GM21447 (cell line): ENCODE measurements around the gene ATP5MG.
A peak's percentile ranks its signal among the peaks of the same experiment; 100 is the strongest.
"Not testable (repeated sequence)": the region's sequence is repeated elsewhere in the genome, so short reads cannot be mapped to it uniquely, and the experiment has no call there.

Source experiments
- ATAC-seq: cut with Tn5 transposase; IDR thresholded peaks from one replicate; pipeline ENCODE4 v1.9.1; 2021; ENCODE audit not compliant: unreplicated experiment

ATP5MG gene, protein sequence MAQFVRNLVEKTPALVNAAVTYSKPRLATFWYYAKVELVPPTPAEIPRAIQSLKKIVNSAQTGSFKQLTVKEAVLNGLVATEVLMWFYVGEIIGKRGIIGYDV

DNA sequence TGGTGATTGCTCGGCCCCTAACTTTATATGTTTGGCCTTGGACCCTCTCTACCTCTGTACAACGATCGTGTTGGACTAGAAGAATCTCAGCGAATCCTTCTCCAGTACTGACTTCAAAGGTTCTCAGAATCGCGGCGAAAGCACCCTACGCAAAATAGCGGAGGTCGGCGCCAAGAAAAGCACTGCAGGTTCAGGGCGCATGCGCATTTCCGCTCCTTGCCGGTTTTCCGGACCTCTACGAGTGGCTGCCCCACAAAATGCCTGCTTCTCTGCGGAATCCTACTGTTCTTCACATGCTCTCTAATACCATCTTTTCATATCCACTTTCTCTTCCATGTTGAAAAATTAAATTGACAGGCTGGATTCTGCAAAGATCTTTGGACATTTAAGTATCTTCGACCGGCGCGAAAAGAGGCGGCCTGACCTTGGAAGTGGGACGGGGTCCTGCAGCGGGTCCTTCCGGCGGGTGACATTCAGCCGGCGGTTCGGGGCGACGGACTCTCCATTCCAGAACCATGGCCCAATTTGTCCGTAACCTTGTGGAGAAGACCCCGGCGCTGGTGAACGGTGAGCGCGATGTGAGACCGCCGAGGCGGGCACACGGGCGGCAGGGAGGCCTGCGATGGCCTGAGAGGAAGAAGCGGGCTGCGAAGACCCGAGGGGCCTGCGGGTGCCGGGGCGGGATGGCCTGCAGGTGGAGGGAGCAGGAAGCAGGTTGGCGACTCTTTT, at the start of gene ATP5MG:
Gene ATP5MG (plus strand): TSS at position 456 of the 729 bp plus-strand sequence. CDS start 60 bp downstream, at position 516.
- ATAC-seq, result peak; percentile 54

GRCh38 chr11:118353084-118353710, 48.2 kb upstream of the ATP5MG start:
- ATAC-seq, result no peak

DNA sequence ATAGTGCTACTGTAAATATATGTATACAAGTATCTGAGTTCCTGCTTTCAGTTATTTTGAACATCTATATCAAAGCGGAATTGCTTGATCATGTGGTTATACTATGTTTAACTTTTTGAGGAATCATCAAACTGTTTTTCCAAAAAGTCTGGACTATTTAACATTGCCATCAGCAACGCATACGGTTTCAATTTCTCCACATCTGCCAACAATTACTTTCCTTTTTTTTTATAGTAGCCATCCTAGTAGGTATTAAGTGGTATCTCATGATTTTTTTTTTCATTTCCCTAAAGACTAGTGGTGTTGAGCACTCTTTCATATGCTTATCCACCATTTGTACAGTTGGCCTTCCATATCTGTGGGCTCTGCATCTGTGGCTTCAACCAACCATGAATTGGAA, 43.3 kb upstream of the ATP5MG start:
- ATAC-seq, result no peak

GRCh38 chr11:118359295-118359958, 42.0 kb upstream of the ATP5MG start, which contains the start of gene UBE4A:
UBE4A (plus strand) TSS chr11:118359600; CDS start chr11:118365081, 5,481 bp downstream.
- ATAC-seq, result peak; percentile 96

- no peak for ATAC-seq
Measured at GRCh38 chr11:118364956-118365615, 36.3 kb upstream of the ATP5MG start.

- ATAC-seq, result no peak
Measured at GRCh38 chr11:118366287-118366686, 35.1 kb upstream of the ATP5MG start.

DNA sequence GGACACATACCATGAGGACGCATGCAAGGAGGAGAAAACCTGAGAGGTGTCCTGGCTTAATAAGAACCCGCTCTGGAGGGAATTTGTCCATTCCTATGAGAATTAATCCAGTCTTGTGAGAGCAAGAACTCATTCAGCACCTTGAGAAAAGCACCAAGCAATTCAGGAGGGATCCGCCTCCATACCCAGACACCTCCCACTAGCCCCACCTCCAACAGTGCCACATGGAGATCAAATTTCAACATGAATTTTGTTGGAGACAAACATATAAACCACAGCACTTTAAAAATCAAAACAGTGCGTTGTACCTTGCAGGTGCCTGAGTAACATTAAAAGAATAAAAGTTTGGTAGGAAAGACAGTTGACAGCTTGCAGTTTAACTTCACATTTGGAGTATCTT, 30.6 kb upstream of the ATP5MG start:
- no peak for ATAC-seq

- ATAC-seq, result no peak
Measured at GRCh38 chr11:118373263-118373662, 28.1 kb upstream of the ATP5MG start.

DNA sequence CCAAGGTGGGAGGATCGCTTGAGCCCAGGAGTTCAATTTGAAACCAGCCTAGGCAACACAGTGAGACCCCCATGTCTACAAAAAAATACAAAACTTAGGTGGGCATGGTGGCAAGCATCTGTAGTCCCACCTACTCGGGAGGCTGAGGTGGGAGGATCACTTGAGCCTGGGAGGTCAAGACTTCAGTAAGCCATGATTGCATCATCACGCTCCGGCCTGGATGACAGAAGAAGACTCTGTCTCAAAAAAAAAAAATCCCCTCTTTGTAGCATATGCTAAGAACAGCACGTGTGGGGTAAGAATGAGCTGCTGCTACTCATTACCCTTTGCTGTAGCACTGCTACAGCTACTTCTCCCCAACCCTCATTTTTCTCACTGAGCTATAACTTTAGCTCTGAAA, 27.5 kb upstream of the ATP5MG start:
- ATAC-seq, result no peak

DNA sequence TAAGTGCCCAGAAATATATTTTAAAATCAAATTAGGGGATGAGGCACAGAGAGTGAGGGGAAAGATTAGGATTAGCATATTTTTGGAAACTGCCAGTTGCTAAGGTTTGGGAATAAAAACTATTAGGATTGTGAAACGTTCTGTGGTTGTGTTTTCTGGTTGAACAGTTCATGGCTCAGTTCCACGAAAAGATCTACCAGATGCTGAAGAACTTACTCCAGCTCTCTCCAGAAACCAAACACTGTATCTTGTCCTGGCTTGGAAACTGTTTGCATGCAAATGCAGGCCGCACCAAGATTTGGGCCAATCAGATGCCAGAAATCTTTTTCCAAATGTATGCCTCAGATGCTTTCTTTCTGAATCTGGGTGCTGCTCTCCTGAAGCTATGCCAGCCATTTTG, 26.7 kb upstream of the ATP5MG start:
- ATAC-seq, result no peak

DNA sequence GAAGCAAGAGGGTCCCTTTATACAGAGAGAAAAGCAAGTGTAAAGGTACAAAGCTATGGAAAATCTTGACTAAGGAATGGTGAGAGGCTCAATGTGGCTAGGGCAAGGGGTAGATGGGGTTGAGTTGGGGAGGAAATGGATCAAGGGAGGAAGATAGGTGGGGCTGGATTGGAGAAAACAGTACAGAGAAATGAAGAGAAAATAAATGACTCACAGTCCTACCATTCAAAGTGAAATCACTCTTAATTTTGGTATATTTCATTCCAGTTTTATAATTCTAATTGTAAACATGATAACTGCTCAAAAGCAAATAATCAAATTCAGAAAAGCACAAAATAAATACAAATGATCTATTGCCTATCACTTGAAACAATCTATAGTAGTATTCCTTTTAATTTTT, 25.4 kb upstream of the ATP5MG start:
- no peak for ATAC-seq

DNA sequence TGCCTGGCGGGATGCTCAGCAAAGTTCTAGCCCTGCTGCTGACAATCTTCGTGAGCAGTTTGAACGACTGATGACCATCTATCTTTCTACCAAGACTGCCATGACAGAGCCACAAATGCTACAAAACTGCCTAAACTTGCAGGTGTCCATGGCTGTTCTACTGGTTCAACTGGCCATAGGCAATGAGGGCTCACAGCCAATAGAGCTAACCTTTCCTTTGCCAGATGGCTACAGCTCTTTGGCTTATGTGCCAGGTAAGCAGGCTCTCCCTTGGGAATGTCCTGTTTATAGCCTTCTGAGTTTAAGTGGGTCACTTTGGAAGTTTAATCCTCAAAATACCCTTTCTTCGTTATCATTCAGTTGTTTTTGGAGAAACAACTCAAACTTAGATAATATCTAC, 21.9 kb upstream of the ATP5MG start:
- no peak for ATAC-seq

DNA sequence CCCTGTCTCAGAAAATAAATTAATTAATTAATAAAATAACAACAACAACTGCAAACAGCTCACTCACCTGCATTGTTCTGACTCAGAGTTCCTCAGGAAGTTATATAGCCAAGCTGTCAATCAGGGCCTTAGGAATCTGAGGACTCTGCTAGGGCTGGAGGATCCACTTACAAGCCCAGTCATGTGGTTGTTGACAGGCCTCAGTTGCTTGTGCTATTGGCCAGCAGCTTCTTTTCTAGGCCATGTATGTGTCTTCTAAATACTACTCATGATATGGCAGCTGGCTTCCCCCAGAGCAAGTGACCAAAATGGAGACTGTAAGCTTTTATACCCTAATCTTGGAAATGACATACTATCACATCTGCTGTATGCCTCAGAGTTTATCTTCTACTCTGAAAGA, 20.8 kb upstream of the ATP5MG start:
- no peak for ATAC-seq

- ATAC-seq, result no peak
Measured at GRCh38 chr11:118382954-118383353, 18.5 kb upstream of the ATP5MG start.

GRCh38 chr11:118383657-118384056, 17.7 kb upstream of the ATP5MG start:
- ATAC-seq, result no peak

DNA sequence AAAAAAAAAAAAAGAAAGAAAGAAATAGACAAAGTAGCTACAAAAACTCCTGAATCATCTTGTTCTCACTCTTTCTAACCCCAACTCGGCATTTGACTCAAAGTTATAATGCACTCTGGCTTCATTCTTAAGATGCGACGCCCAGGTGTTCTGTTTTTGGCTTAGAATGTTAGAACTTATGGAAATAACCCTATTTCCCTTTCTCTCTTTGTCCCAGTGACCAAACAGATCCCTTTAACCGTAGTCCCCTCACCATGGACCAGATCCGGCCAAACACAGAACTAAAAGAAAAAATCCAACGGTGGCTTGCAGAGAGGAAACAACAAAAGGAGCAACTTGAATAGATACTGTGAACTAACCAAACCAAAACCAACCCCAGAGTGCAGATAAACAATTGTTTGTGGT, 5.3 kb upstream of the ATP5MG start:
- no peak for ATAC-seq

- ATAC-seq, result no peak
Measured at GRCh38 chr11:118397448-118397847, 4.0 kb upstream of the ATP5MG start.

GRCh38 chr11:118398791-118399559, 2.4 kb upstream of the ATP5MG start:
- ATAC-seq, result no peak

GRCh38 chr11:118401880-118402590, 629 bp downstream of the ATP5MG start:
- ATAC-seq, result no peak

DNA sequence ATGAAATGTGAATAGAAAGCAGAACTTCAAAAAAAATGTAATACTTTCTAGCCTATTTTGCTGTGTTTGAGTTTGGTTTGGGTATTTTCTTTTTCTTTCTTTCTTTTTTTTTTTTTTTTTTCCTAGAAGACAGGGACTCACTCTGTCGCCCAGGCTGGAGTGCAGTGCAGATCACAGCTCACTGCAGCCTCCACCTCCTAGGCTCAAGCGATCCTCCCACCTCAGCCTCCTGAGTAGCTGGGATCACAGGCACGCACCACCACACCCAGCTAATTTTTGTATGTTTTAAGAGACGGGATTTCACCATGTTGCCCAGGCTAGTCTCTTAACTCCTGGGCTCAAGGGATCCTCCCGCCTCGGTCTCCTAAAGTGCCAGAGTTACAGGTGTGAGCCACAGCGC, 1.2 kb downstream of the ATP5MG start:
- ATAC-seq, result not testable (repeated sequence)
